ENCODE measurements around the gene ANO10. TPM values are rescaled to one million over a fixed set of nuclear protein-coding genes. Genes with fewer than 3 reads are reported as not detected.

Gene ANO10
- total RNA-seq, 1 donor from 2014 or later = 45.4 TPM

DNA sequence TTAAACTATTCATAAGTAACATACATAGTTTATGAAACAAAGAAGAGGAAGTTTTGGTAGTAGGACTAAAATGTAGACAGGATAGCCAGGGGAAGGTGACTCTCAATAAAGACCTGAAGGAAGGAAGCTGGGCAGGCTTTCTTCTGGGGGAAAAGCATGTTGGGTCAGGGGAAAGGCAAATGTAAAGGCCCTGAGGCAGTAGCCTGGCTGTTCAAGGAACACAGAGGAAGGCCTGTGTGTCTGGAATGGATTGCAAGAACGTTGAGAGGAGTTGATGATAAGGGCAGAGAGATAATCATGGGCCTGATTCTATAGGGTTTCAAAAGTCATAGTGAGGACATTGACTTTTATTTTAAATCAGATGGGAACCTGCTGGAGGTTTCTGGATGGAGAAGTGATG lies 167.8 kb downstream of the ANO10 start:
- peaks cover 5% of the 10 kb centered on the region for H4K20me1 ChIP-seq (ENCODE audit: insufficient read depth, low read length)
- H3K9me3 Mint-ChIP-seq (ENCODE audit: unreplicated experiment) = no peaks in the 10 kb centered on the region
- no peak overlapping the region for H3K4me3 ChIP-seq (ENCODE audit: insufficient read depth, low read depth, low read length)
- H3K27me3 ChIP-seq (ENCODE audit: insufficient read depth, low read length) = no peaks in the 10 kb centered on the region
- H3K4me3 Mint-ChIP-seq (ENCODE audit: unreplicated experiment) = no peak overlapping the region
- no peak overlapping the region for H2AFZ ChIP-seq (ENCODE audit: low read depth, low read length)
- H3K9ac ChIP-seq (ENCODE audit: low read length) = no peak overlapping the region
- no peak for FAIRE-seq
- DNase-seq (ENCODE audit: low read depth) = no peak
- TF ChIP-seq, protein P1, sequence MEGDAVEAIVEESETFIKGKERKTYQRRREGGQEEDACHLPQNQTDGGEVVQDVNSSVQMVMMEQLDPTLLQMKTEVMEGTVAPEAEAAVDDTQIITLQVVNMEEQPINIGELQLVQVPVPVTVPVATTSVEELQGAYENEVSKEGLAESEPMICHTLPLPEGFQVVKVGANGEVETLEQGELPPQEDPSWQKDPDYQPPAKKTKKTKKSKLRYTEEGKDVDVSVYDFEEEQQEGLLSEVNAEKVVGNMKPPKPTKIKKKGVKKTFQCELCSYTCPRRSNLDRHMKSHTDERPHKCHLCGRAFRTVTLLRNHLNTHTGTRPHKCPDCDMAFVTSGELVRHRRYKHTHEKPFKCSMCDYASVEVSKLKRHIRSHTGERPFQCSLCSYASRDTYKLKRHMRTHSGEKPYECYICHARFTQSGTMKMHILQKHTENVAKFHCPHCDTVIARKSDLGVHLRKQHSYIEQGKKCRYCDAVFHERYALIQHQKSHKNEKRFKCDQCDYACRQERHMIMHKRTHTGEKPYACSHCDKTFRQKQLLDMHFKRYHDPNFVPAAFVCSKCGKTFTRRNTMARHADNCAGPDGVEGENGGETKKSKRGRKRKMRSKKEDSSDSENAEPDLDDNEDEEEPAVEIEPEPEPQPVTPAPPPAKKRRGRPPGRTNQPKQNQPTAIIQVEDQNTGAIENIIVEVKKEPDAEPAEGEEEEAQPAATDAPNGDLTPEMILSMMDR (IDR thresholded peaks at IDR 0.05; ENCODE audit: insufficient read depth, low read depth, low read length) = no peak
- no peak for TF ChIP-seq EZH2 (IDR thresholded peaks at IDR 0.05; ENCODE audit: insufficient read depth, low read length)
- no peaks in the 10 kb centered on the region for H3K27me3 Mint-ChIP-seq (ENCODE audit: low read depth, unreplicated experiment)
- no peak overlapping the region for H3K4me2 ChIP-seq (ENCODE audit: low read length)
- H3K27ac Mint-ChIP-seq (ENCODE audit: unreplicated experiment) = no peak overlapping the region
- peaks cover 8% of the 10 kb centered on the region for H3K4me1 ChIP-seq (ENCODE audit: insufficient read depth, low read length)
- no peak overlapping the region for H3K27ac ChIP-seq (ENCODE audit: low read depth, low read length)
- no peaks in the 10 kb centered on the region for H3K4me1 Mint-ChIP-seq (ENCODE audit: low read depth, unreplicated experiment)
- no peaks in the 10 kb centered on the region for H3K79me2 ChIP-seq (ENCODE audit: insufficient read depth, low read length)
- H3K36me3 ChIP-seq (ENCODE audit: insufficient read depth, low read length) = no peaks in the 10 kb centered on the region
- no peaks in the 10 kb centered on the region for H3K36me3 Mint-ChIP-seq (ENCODE audit: low read depth, unreplicated experiment)
- H3K9me3 ChIP-seq (ENCODE audit: insufficient read depth, low read depth, low read length) = no peaks in the 10 kb centered on the region

DNA sequence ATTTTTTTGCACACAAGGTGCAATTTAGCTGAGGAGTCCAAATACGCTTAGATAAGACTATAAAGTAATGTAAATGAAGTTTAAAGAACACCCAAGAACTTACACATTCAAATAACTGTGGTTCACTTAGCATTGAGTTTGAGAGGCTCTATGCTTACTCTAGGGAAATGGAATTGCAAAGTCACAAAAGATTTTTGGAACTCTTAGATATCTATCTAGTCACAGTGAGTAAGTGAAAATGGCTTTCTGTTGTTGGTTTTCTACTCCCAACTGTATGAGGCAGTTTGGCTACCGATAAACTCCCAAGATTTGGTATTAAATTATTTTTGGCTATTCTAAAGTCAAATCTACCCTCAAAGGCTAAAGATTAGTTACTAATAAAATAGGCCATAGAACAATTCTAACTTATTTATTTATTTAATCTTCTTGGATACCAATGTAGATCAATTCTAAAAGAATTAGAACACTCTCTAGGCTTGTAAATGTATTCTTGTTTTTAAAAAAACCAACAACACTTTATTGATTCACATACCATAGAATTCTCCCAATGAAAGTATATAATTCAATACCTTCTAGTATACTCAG lies 170.0 kb downstream of the ANO10 start:
- Histone ChIP-seq H3K9me3 (ENCODE audit: insufficient read depth, low read depth, low read length) (no peaks in the 10 kb centered on the region), H3K79me2 (ENCODE audit: insufficient read depth, low read length) (no peaks in the 10 kb centered on the region), H3K4me2 (ENCODE audit: low read length) (no peak overlapping the region), H3K27me3 (ENCODE audit: insufficient read depth, low read length) (no peaks in the 10 kb centered on the region), H3K4me3 (ENCODE audit: insufficient read depth, low read depth, low read length) (no peak overlapping the region), H4K20me1 (ENCODE audit: insufficient read depth, low read length) (peaks cover 5% of the 10 kb centered on the region), H3K27ac (ENCODE audit: low read depth, low read length) (no peak overlapping the region), H3K4me1 (ENCODE audit: insufficient read depth, low read length) (peaks cover 8% of the 10 kb centered on the region), H3K36me3 (ENCODE audit: insufficient read depth, low read length) (no peaks in the 10 kb centered on the region), H3K9ac (ENCODE audit: low read length) (no peak overlapping the region), H2AFZ (ENCODE audit: low read depth, low read length) (no peak overlapping the region)
- Mint-ChIP-seq H3K36me3 (ENCODE audit: low read depth, unreplicated experiment) (no peaks in the 10 kb centered on the region), H3K4me3 (ENCODE audit: unreplicated experiment) (no peak overlapping the region), H3K9me3 (ENCODE audit: unreplicated experiment) (no peaks in the 10 kb centered on the region), H3K27ac (ENCODE audit: unreplicated experiment) (no peak overlapping the region), H3K27me3 (ENCODE audit: low read depth, unreplicated experiment) (no peaks in the 10 kb centered on the region), H3K4me1 (ENCODE audit: low read depth, unreplicated experiment) (no peaks in the 10 kb centered on the region)
- TF ChIP-seq, protein P1 (IDR thresholded peaks at IDR 0.05; ENCODE audit: insufficient read depth, low read depth, low read length) = no peak
- no peak for TF ChIP-seq EZH2 (IDR thresholded peaks at IDR 0.05; ENCODE audit: insufficient read depth, low read length)
- FAIRE-seq = no peak
- no peak for DNase-seq (ENCODE audit: low read depth)

DNA sequence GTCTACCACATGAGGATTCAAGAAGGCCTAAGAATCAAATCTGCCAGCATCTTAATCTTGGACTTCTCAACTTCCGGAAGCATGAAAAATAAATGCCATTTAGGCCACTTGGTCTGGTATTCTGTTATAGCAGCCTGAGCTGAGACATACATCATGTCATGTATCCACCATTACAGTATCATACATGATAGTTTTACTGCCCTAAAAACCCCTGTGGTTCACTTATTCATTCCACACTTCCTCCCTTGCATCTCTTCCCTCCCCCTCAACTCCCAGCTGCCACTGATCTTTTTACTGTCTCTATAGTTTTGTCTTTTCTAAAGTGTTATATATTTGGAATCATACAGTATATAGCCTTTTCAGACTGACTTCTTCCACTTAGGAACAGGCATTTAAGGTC lies 173.7 kb downstream of the ANO10 start:
- no peak for TF ChIP-seq EZH2 (IDR thresholded peaks at IDR 0.05; ENCODE audit: insufficient read depth, low read length)
- TF ChIP-seq, protein P1 (IDR thresholded peaks at IDR 0.05; ENCODE audit: insufficient read depth, low read depth, low read length) = no peak
- Mint-ChIP-seq H3K9me3 (ENCODE audit: unreplicated experiment) (no peaks in the 10 kb centered on the region), H3K4me1 (ENCODE audit: low read depth, unreplicated experiment) (peaks cover 3% of the 10 kb centered on the region), H3K36me3 (ENCODE audit: low read depth, unreplicated experiment) (no peaks in the 10 kb centered on the region), H3K27ac (ENCODE audit: unreplicated experiment) (no peak overlapping the region), H3K4me3 (ENCODE audit: unreplicated experiment) (no peak overlapping the region), H3K27me3 (ENCODE audit: low read depth, unreplicated experiment) (no peaks in the 10 kb centered on the region)
- no peak overlapping the region for H2AFZ ChIP-seq (ENCODE audit: low read depth, low read length)
- no peaks in the 10 kb centered on the region for H4K20me1 ChIP-seq (ENCODE audit: insufficient read depth, low read length)
- H3K9ac ChIP-seq (ENCODE audit: low read length) = no peak overlapping the region
- no peak overlapping the region for H3K4me3 ChIP-seq (ENCODE audit: insufficient read depth, low read depth, low read length)
- H3K79me2 ChIP-seq (ENCODE audit: insufficient read depth, low read length) = no peaks in the 10 kb centered on the region
- FAIRE-seq = no peak
- H3K27me3 ChIP-seq (ENCODE audit: insufficient read depth, low read length) = no peaks in the 10 kb centered on the region
- H3K27ac ChIP-seq (ENCODE audit: low read depth, low read length) = no peak overlapping the region
- no peaks in the 10 kb centered on the region for H3K4me1 ChIP-seq (ENCODE audit: insufficient read depth, low read length)
- no peaks in the 10 kb centered on the region for H3K9me3 ChIP-seq (ENCODE audit: insufficient read depth, low read depth, low read length)
- no peak overlapping the region for H3K4me2 ChIP-seq (ENCODE audit: low read length)
- no peak for DNase-seq (ENCODE audit: low read depth)
- H3K36me3 ChIP-seq (ENCODE audit: insufficient read depth, low read length) = no peaks in the 10 kb centered on the region
